HG03575 (cell line): ENCODE data around the gene LINC01488.

Source experiments
- ATAC-seq: cut with Tn5 transposase; IDR thresholded peaks from one replicate; pipeline ENCODE4 v1.9.1; 2021; ENCODE audit not compliant: unreplicated experiment, insufficient number of reproducible peaks, low FRiP score; ENCODE audit errors: extremely low read depth

The LINC01488 gene

DNA sequence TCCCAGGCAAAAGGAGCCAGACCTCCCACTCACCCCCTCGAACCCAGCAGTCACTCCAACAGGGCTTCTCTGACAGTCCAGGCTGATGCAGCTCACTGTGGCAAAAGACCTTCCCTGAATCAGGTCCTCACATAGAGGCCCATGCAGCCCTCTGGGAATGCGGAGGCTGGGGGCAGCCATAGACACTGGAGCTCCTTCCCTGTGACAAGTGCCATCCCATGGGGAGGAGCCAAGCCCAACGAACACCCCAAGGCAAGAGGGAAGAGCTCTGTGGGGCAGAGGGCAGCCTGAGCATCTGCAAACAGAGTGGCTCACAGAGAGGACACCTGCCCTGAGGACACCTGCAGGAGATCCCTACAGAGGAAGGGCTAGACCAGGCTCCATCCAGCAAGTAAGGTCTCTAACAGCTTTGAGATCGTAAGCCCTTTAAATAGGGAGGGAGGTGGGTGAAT lies at the start of gene LINC01488:
TSS of gene LINC01488 (plus strand) at position 271 of the 452 bp plus-strand sequence.
- ATAC-seq = no peak

DNA sequence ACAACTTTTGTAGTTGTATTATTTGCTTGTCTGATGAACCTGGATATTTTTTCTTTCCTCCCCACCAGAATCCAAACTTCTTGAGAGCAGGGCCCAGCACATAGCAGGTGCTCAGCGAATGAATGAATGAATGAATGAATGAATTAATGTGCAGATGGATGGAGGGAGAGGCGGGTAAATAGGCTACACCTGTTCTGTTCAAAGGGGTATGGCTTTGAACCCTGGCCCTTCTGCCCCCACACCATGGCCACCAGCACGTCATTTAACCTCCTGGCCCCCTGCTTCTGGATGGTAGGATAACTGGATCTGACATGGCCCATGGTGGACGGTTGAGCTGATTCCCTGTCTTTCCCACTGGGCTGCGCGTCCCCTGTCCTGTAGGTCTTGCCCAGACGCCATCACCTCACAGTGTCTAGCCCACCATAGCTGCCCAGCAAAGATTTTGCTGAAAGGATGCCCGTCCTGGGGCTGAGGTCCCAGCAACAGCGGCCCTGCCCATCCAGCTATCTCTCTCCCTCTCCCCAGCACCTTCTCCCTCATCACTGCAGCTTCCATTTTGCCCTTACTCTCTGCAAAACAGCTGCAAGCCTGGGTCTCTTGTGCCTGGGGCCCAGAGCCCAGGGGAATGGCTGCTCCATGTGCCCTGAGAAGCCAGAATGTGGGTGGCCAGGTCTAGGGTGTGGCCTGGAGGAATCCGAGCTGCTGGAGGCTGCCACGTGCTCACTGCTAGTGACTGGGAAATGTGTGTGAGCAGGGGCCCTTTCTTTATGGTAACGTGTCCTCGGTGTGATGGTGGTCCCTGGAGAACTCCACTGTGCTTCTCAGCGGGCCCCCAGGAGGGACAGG lies 49.3 kb upstream of the LINC01488 start:
- ATAC-seq = no peak

DNA sequence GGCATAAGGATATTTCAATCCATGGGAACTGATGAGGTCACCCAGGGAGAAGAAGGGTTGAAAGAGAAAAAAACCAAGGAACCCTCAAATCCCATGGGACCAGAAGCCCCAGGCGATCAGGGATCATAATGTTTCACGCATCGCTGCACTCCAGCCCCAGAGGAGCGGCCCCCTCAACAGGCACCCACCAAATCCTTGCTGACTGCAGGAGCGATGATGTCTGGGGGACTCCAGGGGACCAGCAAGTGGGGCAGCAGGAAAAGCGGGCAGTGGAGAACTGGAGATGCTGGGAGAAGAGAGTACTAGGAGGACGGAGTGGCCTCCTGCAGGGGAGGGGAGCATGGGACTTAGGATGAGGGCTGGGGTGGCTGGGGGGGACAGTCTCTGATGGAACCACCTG lies 47.7 kb upstream of the LINC01488 start:
- ATAC-seq = no peak

DNA sequence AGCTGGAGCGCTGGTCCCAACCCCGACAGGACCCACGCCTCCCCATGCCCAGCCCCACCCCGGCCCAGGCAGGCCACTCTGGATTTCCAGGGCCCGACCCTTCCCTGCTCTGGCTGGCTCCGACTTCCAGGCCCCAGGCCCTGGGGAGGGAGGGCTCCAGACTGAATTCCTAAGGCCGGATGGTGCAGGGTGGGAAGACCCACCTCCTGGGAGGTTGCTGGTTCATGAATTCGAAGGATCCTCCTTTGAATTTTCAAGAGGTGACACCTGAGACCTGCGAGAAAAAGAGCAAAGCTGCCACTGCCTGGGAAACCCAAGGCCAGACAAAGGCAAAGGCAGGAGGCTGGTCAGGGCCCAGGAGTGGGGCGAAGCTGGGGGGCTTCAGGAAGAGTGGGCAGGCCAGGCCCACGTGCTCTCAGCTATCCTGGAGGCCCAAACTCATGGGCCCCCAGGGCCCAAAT lies 47.0 kb upstream of the LINC01488 start:
- ATAC-seq = no peak

DNA sequence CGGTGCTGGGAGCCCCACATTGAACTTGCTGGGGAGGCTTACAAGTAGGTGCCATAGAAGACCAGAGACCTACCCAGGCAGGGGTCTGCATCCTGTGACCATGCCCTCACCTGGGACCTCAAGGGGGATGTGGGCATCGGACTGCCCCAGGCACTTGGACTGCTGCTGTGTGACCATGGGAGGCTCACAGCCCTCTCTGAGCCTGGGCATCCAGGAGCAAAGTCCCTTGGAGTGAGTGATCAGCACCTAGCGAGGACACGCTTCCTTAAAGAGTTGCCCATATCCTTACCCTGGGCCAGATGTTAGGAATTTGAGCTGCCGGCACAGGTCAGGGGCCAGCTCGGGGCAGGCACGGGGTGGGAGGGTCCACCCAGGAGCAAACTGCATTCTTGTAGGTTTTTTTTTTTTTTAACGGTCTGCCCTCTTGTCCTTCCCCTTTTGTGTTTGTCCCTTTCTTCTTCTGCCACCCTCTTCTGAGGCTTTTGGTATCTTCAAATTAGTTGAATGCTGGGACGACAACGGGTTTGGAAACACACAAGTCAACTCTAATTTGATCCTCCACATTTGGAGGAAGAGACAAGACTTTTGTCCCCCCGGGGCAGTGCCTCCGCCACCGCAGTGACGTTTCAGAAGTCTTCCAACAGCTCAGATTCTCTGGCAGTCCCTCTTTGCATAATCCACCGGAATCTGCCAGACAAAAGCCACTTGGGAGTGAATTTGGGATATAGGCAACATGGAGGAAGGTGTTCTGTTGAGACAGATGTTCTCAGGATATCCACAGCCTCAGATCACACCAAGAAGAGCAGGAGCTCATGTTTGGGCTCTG lies 46.1 kb upstream of the LINC01488 start:
- ATAC-seq = no peak

DNA sequence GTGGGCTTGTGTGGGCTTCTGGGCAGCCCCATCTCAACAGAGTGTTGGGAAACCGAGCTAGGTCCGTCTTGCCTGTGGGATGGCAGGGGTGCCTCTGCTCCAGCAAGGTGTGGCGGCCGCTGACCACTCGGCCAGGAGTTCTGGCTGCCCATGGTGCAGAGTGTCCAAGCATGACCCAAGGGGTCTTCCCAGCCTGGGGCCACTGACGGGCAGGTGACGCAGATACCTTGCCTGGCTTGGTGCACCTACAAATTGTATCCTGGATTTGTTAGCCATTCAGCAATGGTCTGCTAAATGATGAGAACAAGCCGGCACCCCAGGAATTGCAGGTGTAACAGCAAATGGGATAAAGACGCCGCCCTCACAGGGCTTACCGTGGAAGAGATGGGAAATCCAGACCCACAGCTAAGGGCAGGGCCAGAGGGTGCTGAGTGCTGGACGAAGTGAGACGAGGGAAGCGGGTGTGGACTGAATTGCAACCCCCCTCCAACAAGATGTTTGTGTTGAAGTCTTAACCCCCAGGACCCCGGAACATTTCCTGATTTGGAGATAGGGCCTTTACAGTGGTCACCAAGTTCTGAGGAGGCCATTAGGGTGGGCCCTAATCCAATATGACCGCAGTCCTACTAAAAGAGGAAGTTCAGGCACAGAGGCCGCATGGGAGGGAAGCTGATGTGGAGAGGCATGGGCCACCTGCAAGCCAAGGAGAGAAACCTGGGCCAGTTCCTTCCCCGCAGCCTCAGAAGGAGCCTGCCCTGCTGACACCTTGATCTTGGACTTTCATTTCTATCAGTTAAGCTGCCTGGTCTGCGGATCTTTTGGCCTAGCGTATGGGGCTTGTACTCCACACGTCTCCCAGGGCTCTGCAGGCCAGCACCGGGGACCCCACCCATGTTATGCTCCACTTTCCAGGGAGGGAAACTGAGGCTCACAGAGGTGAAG lies 45.2 kb upstream of the LINC01488 start:
- ATAC-seq = no peak

DNA sequence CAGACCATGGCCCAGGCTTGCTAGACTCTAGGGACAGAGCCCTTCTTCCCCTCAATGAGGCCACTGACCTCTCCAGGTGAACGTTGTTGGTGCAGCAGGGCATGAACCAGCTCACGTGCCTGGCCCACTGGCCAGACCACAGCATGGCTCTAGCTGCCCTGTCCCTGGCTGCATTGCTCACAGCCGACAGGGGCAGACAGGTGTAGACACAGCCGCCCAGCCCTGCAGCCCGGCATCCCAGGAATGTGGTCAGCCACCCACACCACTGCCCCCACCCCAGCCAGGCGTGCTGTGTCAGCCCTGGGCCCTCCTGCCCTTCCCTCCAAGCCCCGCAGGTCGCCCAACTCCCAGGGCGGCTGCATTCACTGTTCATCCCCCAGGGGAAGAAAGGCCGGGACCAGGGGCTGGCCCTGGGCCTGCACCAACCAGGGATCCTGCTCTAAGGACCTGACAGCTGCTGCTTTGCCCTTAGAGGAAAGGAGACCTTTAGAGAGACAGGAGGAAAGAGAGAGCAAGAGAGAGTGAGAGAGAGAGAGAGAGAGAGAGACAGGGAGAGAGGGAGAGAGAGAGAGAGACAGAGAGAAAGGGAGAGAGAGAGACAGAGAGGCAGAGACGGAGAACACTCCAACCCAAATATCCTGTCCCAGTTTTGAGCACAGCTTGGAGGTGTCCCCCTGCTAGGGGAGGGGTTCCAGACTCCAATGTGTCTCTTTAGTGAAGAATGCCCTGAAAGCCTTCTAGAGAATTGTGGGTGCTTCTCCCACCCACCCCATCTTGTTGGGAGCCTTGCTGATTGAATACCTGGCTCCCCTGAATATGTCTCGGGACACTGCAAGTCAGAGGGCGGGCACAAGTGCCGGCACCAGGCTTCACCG lies 44.2 kb upstream of the LINC01488 start:
- no peak for ATAC-seq

DNA sequence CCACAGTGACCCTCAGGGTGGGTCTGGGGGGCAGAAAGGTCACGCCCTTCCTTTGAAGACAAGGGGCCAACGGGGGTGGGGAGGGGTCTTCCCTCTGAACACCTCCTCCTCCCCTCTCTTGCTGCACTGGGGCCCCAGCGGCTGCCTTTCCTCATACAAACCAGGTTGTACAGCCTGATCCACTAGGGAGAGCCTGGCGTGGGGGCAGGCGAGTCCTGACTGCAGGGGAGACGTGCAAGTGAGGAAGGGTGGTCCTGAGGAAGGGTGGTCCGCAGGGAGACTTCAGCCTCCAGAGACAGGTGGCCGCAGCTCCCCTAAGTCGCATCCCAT lies 43.6 kb upstream of the LINC01488 start:
- no peak for ATAC-seq

DNA sequence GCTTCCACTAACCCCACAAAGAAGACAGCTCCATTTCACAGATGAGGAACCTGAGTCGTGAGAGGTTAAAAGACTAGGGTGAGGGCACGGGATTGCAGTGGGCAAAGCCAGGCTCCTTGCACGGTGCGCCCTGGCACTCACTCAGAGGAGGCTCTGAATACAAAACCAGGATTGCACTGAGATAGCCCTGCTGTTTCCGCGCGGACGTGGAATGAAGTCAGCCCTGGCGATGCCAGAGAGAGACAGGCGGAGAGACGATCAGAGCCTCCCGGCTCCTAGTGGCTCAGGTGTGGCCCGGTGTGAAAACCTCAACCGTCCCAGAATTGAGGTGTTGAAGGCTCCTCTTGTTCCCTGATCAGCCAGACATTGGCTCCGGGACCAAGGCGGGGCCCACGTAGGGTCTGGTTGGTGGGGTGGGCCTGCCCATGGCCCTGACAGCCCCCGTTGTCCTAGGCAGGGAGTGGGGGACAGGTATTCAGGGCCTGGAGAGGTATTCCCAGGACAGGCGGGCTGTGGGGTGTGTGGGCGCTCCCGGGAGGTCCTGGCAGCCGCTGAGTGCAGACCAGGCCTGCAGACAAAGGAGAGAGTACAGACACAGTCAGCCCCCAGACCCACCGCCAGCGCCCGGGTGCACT lies 43.1 kb upstream of the LINC01488 start:
- ATAC-seq = no peak

DNA sequence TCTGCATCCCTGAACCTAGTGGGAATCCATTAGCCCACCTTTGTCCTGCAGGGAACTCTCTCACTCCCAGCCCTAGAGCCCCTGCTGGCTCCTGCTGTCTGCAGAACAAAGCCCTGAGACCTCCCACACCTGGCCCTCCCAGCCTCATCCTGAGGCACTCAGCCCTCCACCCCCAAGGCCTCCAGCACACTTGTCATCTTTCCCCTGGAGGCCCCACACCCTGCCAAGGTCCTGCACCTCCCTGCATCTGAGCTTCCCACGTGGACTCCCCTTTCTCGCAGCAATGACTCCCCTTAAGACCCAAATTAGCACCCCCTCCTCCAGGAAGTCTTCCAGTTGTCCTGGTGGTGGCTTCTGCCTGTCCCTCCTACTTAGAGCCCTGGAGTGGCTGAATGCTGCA lies 42.3 kb upstream of the LINC01488 start:
- no peak for ATAC-seq

DNA sequence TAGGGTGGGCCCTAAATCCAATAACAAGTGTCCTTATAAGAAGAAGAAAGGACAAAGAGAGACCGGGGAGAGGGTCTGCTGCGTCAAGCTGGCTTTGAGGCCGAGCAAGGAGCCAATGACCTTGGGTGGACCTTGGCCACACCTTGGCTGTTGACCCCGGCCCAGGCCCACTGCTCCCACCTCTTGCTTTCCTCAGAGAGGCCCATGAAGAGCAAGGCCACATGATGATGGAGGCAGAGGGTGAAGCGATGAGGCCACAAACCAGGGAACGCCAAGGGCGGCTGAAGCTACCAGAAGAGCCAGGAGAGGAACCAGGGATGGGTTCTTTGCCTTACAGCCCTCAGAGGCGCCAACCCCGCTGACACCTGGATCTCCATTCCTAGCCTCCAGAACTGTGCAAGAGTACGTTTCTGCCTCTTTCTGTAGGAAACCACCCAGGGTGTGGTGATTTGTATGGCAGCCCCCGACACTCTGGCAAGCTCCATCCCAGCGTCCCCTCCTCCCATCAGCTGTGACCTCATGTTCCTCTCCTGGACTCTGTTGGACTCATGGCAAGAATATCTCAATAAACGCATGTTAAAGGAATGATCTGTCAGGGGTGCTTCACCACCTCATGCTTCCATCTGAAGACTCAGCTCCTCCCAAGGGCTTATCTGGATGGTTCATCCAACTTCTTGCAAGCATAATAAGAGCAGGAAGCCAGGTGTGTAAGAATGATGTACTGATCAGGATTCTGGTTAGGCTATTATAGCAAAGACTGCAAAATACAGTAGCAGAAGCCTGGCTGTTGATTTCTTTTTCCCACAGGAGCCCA lies 41.6 kb upstream of the LINC01488 start:
- no peak for ATAC-seq

DNA sequence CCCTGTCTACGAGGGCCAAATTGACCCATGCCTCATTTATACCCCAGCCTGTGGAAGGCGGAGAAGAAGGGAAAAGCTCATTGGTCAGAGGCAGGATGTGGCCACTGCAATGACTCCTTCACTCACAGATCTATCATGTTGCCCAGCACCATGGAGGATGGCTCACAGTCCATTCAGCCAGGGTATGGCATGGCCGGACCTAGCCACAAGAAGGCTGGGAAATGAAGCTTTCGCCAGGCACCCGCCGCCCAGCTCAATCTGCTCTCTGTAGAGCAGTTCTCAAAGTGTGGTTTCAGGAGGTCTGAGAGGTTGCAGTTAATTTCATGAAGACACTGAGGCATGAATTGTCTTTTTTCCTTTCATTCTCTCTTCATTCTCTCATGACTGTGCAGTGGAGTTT lies 40.6 kb upstream of the LINC01488 start:
- ATAC-seq = no peak

DNA sequence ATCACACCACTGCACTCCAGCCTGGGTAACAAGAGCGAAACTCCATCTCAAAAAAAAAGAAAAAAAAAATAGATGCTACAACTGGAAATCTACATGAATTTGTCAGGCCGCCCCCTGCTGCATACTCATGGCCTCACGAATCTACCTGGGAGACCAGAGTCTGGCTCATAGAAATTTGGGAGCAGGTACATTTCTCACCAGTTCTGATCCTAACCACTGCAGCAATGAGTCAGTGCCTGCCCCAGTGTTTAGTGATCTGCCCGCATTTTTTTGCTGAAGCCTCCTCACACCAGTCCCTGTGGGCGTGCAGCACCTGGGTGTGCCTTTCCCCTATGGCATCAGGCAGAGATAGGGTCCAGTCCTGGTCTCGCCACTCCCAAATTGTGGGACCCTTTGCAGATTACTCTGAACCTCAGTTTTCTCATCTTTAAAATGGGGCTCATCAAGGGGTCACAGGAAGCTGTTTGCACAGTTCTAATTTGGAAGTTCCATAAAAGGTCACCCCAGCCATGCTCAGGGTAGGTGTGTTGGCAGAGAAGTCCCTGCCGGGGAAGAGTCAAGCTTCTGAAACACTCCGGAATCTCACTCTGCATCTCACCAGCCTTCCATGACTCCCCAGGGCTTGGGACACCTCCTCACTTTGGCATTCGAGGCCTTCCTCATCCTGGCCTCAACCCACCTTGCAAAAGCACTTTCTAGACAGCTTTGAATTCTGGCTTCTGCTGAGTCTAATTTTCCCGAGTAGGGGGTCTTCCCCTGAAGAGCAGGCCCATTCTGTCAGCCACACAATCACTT lies 39.3 kb upstream of the LINC01488 start:
- ATAC-seq = no peak

DNA sequence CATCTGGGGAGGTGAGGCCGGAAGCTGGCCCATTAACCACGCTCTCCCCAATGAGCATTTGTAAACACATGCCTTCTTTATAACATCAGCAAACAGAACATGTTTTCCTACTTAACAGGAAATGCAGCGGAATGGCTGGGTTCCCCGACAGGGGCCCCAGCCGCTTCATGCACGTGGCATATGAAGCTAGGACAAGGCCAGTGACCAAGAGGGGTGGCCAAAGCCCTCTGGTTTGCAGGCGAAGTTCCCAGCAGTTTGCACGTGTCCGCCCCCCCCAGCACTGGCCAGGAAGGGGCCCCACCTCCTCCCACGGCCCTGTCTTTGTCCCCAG lies 38.7 kb upstream of the LINC01488 start:
- ATAC-seq = no peak

DNA sequence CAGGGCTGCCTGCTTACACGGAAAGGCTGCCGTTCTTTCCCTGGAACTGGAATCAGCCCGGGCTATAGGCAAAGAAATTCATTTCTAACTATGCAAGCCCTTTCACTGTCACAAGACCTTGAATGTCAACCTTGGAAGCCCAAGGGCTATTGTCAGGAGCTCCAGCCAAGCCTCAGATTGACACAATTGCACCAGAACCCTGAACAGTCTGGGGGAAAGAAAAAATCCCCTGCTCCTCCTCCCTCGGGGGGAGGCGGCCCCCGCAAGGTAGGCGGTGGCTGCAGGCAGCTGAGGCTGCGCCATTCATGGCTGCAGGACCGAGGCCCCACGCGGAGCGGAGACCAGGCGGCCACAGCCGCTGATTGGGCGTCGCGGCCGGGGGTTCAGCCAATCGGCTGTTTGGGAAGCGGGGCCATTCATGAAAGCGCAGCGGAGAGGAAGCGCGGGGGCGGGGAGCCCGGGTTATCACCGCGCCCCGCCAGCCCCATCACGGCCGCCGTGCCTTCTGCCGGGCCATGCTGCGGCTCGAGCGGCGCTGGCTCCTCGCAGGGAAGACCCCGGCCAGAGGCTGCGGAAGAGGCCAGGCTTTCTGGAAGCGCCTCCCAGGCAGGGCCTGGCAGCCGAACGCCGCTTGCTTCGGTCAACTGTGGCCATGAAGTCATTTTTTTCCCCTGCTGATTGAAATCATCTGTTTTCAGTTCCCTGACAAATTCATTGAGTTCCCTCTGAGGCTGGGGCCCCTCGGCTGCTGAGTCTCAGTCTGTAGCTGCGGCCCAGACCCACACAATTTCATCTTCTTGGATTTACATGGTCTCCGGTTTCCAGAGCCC lies 38.1 kb upstream of the LINC01488 start:
- ATAC-seq = no peak

DNA sequence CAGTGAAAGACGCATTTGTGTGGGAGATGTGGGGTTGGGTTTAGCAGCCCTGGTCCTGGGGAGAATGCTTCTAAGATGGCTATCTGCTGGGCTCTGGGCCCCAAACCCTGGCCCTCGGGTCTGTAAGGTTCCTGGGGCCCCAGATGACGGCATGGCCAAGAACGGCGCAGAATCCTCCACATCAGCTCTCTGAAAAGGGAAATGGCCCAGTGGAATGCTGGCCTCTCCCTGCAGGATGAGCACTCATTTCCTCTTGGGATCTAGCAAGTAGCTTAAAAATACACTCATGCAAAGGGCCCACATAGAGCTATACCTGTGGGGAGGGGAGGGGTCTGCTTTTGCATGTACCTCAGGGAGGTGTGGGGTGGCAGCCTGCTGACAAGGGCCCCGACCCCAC lies 37.5 kb upstream of the LINC01488 start:
- no peak for ATAC-seq
